ENCODE data around the gene AQP12A. TPM values are rescaled to one million over a fixed set of nuclear protein-coding genes. Genes with fewer than 3 reads are reported as not detected.
A peak's percentile ranks its signal among the peaks of the same experiment; 100 is the strongest.

The AQP12A gene
- total RNA-seq, 1 donor from 2014 or later = not detected

DNA sequence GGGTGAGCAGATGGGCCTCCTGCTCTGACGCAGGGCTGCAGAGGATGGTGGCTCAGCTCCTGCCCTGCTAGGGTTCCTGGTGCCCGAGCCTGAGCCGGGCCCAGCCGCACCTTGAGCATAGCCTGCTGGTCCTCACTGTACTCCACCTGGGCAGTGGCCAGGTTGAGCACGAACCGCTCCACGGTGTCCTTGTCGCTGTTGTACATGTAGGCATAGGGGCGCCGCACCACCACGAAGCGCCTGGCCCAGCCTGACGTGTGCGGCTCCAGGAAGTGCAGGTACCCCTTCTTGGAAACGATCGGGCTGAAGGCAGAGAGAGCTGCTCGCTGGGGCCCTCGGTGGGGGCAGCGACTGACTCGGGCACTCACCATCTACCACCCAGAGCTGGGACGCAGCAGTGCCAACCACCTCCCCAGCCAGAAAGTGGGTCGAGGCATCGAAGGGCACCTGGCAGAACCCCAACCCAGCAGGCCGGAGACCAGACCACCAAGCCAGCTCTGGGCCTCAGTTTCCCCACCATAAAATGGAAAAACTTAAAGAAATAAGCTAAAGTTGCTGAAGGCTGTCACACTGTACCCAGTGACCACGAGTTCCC lies 27.3 kb downstream of the AQP12A start:
- no peaks in the 10 kb centered on the region for H3K36me3 ChIP-seq
- no peak overlapping the region for H3K9ac ChIP-seq
- no peaks in the 10 kb centered on the region for H3F3A ChIP-seq (ENCODE audit: low read depth)
- H3K27me3 ChIP-seq = no peaks in the 10 kb centered on the region
- Mint-ChIP-seq H3K4me3 (no peak overlapping the region), H3K36me3 (no peaks in the 10 kb centered on the region), H3K27me3 (ENCODE audit: insufficient read depth, low read depth) (peaks cover 5% of the 10 kb centered on the region), H3K9me3 (no peaks in the 10 kb centered on the region), H3K27ac (no peak overlapping the region), H3K4me1 (peaks cover 2% of the 10 kb centered on the region)
- no peak overlapping the region for H3K4me2 ChIP-seq
- no peaks in the 10 kb centered on the region for H3K79me2 ChIP-seq (ENCODE audit: low read depth)
- H3K4me1 ChIP-seq = no peaks in the 10 kb centered on the region
- H2AFZ ChIP-seq (replicated peaks) = no peak overlapping the region
- TF ChIP-seq, protein P1, sequence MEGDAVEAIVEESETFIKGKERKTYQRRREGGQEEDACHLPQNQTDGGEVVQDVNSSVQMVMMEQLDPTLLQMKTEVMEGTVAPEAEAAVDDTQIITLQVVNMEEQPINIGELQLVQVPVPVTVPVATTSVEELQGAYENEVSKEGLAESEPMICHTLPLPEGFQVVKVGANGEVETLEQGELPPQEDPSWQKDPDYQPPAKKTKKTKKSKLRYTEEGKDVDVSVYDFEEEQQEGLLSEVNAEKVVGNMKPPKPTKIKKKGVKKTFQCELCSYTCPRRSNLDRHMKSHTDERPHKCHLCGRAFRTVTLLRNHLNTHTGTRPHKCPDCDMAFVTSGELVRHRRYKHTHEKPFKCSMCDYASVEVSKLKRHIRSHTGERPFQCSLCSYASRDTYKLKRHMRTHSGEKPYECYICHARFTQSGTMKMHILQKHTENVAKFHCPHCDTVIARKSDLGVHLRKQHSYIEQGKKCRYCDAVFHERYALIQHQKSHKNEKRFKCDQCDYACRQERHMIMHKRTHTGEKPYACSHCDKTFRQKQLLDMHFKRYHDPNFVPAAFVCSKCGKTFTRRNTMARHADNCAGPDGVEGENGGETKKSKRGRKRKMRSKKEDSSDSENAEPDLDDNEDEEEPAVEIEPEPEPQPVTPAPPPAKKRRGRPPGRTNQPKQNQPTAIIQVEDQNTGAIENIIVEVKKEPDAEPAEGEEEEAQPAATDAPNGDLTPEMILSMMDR (IDR thresholded peaks at IDR 0.05) = no peak
- TF ChIP-seq EZH2phosphoT487 (IDR thresholded peaks at IDR 0.05) = no peak
- no peak for TF ChIP-seq EZH2 (IDR thresholded peaks at IDR 0.05)
- H3K9me3 ChIP-seq (ENCODE audit: low read depth) = no peaks in the 10 kb centered on the region
- H3K27ac ChIP-seq = no peak overlapping the region
- no peaks in the 10 kb centered on the region for H4K20me1 ChIP-seq (ENCODE audit: low read depth)
- H3K4me3 ChIP-seq = no peak overlapping the region
- DNase-seq (ENCODE audit: low spot score) = no peak

DNA sequence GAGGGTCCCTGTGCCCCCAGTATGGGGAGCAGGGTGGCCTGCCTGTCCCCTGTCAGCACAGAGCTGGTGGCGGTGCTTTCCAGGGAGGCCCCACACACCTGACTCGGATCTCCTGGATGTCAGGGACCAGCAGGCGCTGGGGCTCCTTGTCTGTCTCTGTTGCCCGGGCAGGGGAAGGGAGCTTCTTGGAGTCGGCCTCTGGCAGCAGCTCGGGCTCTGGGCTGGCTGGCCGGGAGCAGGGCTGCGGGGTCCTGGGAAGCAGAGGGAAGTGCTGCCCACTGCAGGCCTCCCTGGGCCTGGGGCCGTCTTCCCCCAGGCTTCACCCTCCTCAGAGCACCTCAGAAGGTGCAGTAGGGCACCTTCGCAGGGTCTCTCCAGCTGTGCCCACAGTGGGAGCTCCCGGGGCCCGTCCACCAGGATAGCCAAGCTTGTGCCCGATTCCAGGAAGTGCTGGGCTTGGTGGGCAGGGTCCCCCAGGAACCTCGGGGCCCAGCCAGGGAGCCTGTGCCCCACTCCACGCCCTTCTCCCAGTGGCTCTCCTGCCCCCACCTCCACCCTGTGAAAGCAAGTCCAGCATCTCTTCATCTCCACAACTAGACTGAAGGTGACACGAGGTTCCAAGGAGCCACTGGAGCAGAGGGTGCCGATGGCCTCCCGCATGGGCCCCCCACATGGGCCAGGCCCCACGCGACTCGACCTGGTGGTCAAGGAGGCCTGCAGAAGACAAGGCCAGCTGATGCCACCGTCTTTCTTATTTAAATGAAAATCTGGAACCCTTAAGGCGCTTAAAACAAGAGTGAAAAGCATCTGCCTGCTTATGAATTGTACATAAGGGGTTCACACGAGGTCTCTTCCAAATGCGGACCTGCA lies 28.2 kb downstream of the AQP12A start:
- H3K36me3 ChIP-seq = no peaks in the 10 kb centered on the region
- no peak overlapping the region for H3K27ac ChIP-seq
- no peaks in the 10 kb centered on the region for H3K27me3 ChIP-seq
- TF ChIP-seq EZH2phosphoT487 (IDR thresholded peaks at IDR 0.05) (no peak), EZH2 (IDR thresholded peaks at IDR 0.05) (no peak)
- TF ChIP-seq, protein P1 (IDR thresholded peaks at IDR 0.05) = no peak
- H3K9ac ChIP-seq = no peak overlapping the region
- H3K9me3 ChIP-seq (ENCODE audit: low read depth) = no peaks in the 10 kb centered on the region
- Mint-ChIP-seq H3K27me3 (ENCODE audit: insufficient read depth, low read depth) (peaks cover 3% of the 10 kb centered on the region), H3K36me3 (no peaks in the 10 kb centered on the region), H3K4me1 (peaks cover 2% of the 10 kb centered on the region), H3K4me3 (no peak overlapping the region), H3K9me3 (no peaks in the 10 kb centered on the region), H3K27ac (peak overlapping the region; percentile 21)
- no peaks in the 10 kb centered on the region for H3F3A ChIP-seq (ENCODE audit: low read depth)
- no peaks in the 10 kb centered on the region for H3K79me2 ChIP-seq (ENCODE audit: low read depth)
- DNase-seq (ENCODE audit: low spot score) = no peak
- no peaks in the 10 kb centered on the region for H4K20me1 ChIP-seq (ENCODE audit: low read depth)
- H3K4me1 ChIP-seq = no peaks in the 10 kb centered on the region
- H3K4me3 ChIP-seq = no peak overlapping the region
- H3K4me2 ChIP-seq = no peak overlapping the region
- no peak overlapping the region for H2AFZ ChIP-seq (replicated peaks)

DNA sequence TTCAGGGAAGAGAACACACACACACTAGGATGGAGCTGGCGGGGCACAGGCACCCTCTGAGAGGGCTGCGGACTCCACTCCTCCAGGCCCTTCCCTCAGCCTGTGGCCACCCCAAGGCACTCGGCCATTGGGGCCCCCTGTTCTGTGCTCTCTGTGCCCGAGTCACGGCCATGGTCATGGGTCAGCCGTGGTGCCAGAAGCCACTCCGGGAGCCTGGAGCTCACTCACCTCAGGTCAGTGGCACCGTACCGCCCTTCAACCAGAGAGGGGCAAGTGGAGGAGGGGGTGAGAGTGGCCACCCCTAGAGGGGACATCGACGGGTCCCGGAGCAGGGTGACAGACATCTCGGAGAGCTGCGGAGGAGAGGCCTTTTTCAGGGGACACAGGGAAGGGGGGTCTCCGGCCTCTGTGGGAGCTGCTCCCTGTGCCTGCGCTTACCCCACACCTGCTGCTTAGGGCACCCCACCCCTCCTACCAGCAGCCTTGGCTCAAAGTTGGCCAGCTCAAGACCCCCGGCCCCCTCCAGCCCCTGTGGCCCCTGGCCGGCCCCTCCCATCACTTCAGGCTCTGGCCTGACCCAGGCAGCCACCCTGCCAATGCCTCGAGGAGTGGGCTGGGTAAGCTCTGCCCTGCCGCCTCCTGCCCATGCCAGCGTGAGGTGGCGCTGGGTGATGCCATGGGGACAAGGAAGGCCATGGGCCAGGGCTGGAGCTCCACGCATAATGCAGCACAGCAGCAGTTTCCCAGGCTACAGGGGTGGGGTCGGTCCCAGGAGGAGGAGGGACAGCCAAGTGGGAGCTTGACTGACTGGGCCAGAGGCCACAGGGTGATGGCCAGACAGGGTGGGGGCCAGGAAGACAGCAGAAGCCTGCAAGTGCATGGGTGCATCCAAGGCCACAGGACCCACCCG lies 29.3 kb downstream of the AQP12A start:
- H3K27ac Mint-ChIP-seq = peak overlapping the region; percentile 21
- no peaks in the 10 kb centered on the region for H3K4me1 Mint-ChIP-seq
- no peak overlapping the region for H3K4me3 Mint-ChIP-seq
- Histone ChIP-seq H3K36me3 (no peaks in the 10 kb centered on the region), H3F3A (ENCODE audit: low read depth) (no peaks in the 10 kb centered on the region), H3K4me2 (no peak overlapping the region), H3K9ac (no peak overlapping the region), H3K79me2 (ENCODE audit: low read depth) (no peaks in the 10 kb centered on the region), H3K9me3 (ENCODE audit: low read depth) (no peaks in the 10 kb centered on the region), H3K4me3 (no peak overlapping the region), H4K20me1 (ENCODE audit: low read depth) (no peaks in the 10 kb centered on the region), H3K27me3 (no peaks in the 10 kb centered on the region), H3K27ac (no peak overlapping the region), H2AFZ (replicated peaks) (no peak overlapping the region), H3K4me1 (no peaks in the 10 kb centered on the region)
- H3K9me3 Mint-ChIP-seq = no peaks in the 10 kb centered on the region
- peaks cover 3% of the 10 kb centered on the region for H3K27me3 Mint-ChIP-seq (ENCODE audit: insufficient read depth, low read depth)
- DNase-seq (ENCODE audit: low spot score) = no peak
- no peaks in the 10 kb centered on the region for H3K36me3 Mint-ChIP-seq
- TF ChIP-seq EZH2 (IDR thresholded peaks at IDR 0.05) = no peak
- no peak for TF ChIP-seq EZH2phosphoT487 (IDR thresholded peaks at IDR 0.05)
- TF ChIP-seq, protein P1 (IDR thresholded peaks at IDR 0.05) = no peak
